SK-N-SH (cell line): ENCODE data around the gene PEMT. TPM values are rescaled to one million over a fixed set of nuclear protein-coding genes. Genes with fewer than 3 reads are reported as not detected.

Experiments
- CTCF ChIA-PET: fragments of 300-600, 350-600 bp; formaldehyde crosslinking; extraction: SDS; loops from one replicate; lab custom pipeline; 2021; lab: Yijun Ruan, JAX
- POLR2A ChIA-PET: fragments of 350-600 bp; sonication (Branson Sonifier 250); formaldehyde crosslinking; extraction: SDS; loops from one replicate; lab custom pipeline; 2020; ENCODE audit warnings: antibody characterized with exemption, inconsistent platforms; lab: Yijun Ruan, JAX
- DNase-seq: peaks from one replicate; pipeline ENCODE4 v3.0.0; 2012
- H2AFZ ChIP-seq: fragments of 200-600 bp; sonication (generic); 2 replicates; pipeline ENCODE4 v1.8.1; 2016; ENCODE audit warnings: antibody characterized with exemption, mild to moderate bottlenecking, low read depth
- H3F3A ChIP-seq: fragments of 200-600 bp; sonication (generic); replicated peaks from 2 replicates; pipeline ENCODE3; 2016; ENCODE audit warnings: antibody characterized with exemption, mild to moderate bottlenecking; ENCODE audit not compliant: insufficient read depth
- H3K27ac ChIP-seq, 2 experiments: fragments of 200-500 bp in 1 of 2; fragments of 200-600 bp in 1 of 2; sonication (Bioruptor generic) in 1 of 2; sonication (generic), shearing (Covaris generic) in 1 of 2; 2 replicates each; pipeline versions ENCODE4 v1.5.1 to v1.6.1; 2014 to 2016; ENCODE audit warnings: low read depth in 2 of 2, inconsistent platforms in 1 of 2, low read length in 1 of 2, mild to moderate bottlenecking in 1 of 2, mixed read lengths in 1 of 2
- H3K27me3 ChIP-seq: fragments of 200-600 bp; sonication (generic), shearing (Covaris generic); 2 replicates; pipeline ENCODE4 v1.6.1; 2016; ENCODE audit warnings: mixed run types; ENCODE audit not compliant: insufficient read depth
- H3K36me3 ChIP-seq, 2 experiments: fragments of 200-500 bp in 1 of 2; fragments of 200-600 bp in 1 of 2; sonication (Bioruptor generic) in 1 of 2; sonication (generic) in 1 of 2; replicated peaks in 1 of 2; 2 replicates each; pipeline versions ENCODE3 to v1.5.1; 2014 to 2016; ENCODE audit warnings: low read length in 1 of 2, mild to moderate bottlenecking in 1 of 2; ENCODE audit not compliant: insufficient read depth in 2 of 2, control insufficient read depth in 1 of 2
- H3K4me1 ChIP-seq, 2 experiments: fragments of 200-500 bp in 1 of 2; fragments of 200-600 bp in 1 of 2; sonication (Bioruptor generic) in 1 of 2; sonication (generic), shearing (Covaris generic) in 1 of 2; 2 replicates each; pipeline versions ENCODE4 v1.5.1 to v1.6.1; 2014 to 2016; ENCODE audit warnings: low read depth in 1 of 2, low read length in 1 of 2, mixed run types in 1 of 2; ENCODE audit not compliant: insufficient read depth in 2 of 2, control insufficient read depth in 1 of 2
- H3K4me2 ChIP-seq: fragments of 200-600 bp; sonication (generic), shearing (Covaris generic); 2 replicates; pipeline ENCODE4 v1.6.1; 2017; ENCODE audit warnings: mixed run types
- H3K4me3 ChIP-seq, 2 experiments: fragments of 200-500 bp in 1 of 2; fragments of 200-600 bp in 1 of 2; sonication (Bioruptor generic) in 1 of 2; sonication (generic), shearing (Covaris generic) in 1 of 2; 2 replicates each; pipeline versions ENCODE4 v1.5.1 to v1.8.1; 2014 to 2016; ENCODE audit warnings: low read depth in 2 of 2, inconsistent platforms in 1 of 2, low read length in 1 of 2, mild to moderate bottlenecking in 1 of 2, mixed read lengths in 1 of 2, moderate library complexity in 1 of 2
- H3K79me2 ChIP-seq: fragments of 200-600 bp; sonication (generic); 2 replicates; pipeline ENCODE4 v1.8.1; 2017; ENCODE audit warnings: mild to moderate bottlenecking; ENCODE audit not compliant: insufficient read depth
- H3K9ac ChIP-seq: fragments of 200-600 bp; sonication (generic); 2 replicates; pipeline ENCODE4 v1.6.1; 2017; ENCODE audit warnings: mixed run types
- H3K9me2 ChIP-seq: fragments of 200-600 bp; sonication (generic); 2 replicates; pipeline ENCODE4 v1.6.1; 2017; ENCODE audit warnings: mixed run types
- H3K9me3 ChIP-seq: fragments of 200-600 bp; sonication (generic); 2 replicates; pipeline ENCODE4 v1.6.1; 2017; ENCODE audit warnings: mixed run types, mild to moderate bottlenecking, moderate library complexity
- H4K20me1 ChIP-seq: fragments of 200-600 bp; sonication (generic); 2 replicates; pipeline ENCODE4 v1.6.1; 2017; ENCODE audit warnings: mild to moderate bottlenecking, mixed run types; ENCODE audit not compliant: insufficient read depth
- EP300 ChIP-seq, 2 experiments: IDR thresholded peaks; 2 replicates each; pipeline versions ENCODE4 v1.4.0 to v1.6.1; 2012; ENCODE audit warnings: borderline replicate concordance in 1 of 2, low read depth in 1 of 2, low read length in 1 of 2
- FOXM1 ChIP-seq: IDR thresholded peaks from 2 replicates; pipeline ENCODE4 v1.4.0; 2012; ENCODE audit warnings: low read depth, mild to moderate bottlenecking
- JUND ChIP-seq: IDR thresholded peaks from 2 replicates; pipeline ENCODE4 v1.4.0; 2012
- MXI1 ChIP-seq: IDR thresholded peaks from 2 replicates; pipeline ENCODE4 v1.6.1; 2012; ENCODE audit warnings: mild to moderate bottlenecking, low read depth, low read length, improper control_type of control experiment
- NFIC ChIP-seq: IDR thresholded peaks from 2 replicates; pipeline ENCODE4 v1.4.0; 2012; ENCODE audit warnings: borderline replicate concordance
- POLR2AphosphoS5 ChIP-seq: IDR thresholded peaks from 2 replicates; pipeline ENCODE4 v1.6.1; 2012; ENCODE audit warnings: low read depth, low read length
- RFX5 ChIP-seq: IDR thresholded peaks from 2 replicates; pipeline ENCODE4 v1.6.1; 2012; ENCODE audit warnings: mild to moderate bottlenecking, improper control_type of control experiment, low read length
- SIN3A ChIP-seq: IDR thresholded peaks from 2 replicates; pipeline ENCODE4 v1.6.1; 2012; ENCODE audit warnings: low read depth, mild to moderate bottlenecking, low read length, moderate library complexity, borderline replicate concordance
- TCF12 ChIP-seq: IDR thresholded peaks from 2 replicates; pipeline ENCODE4 v1.4.0; 2012
- TEAD4 ChIP-seq: IDR thresholded peaks from 2 replicates; pipeline ENCODE4 v1.4.0; 2012; ENCODE audit warnings: mild to moderate bottlenecking, borderline replicate concordance; ENCODE audit not compliant: insufficient read depth
- WGBS: methylation state at CpG from one replicate; pipeline ENCODE4 v1.1.6; 2017; ENCODE audit warnings: low lambda C conversion rate; 5-methylcytosine and 5-hydroxymethylcytosine counted together
- polyA plus RNA-seq, 3 experiments: library from polyadenylated mRNA; depleted of rRNA; stranded (reverse); fragments of >200 nt; gene quantifications; 2 replicates each; pipeline ENCODE4 v1.2.3, GENCODE V29; 2012
- TF ChIP-seq, protein P1 (sequence below): IDR thresholded peaks from 2 replicates; pipeline ENCODE4 v1.4.0; 2012; ENCODE audit warnings: low read depth, borderline replicate concordance
- TF ChIP-seq, protein P2 (sequence below): IDR thresholded peaks from 2 replicates; pipeline ENCODE4 v1.4.0; 2012; ENCODE audit warnings: low read depth, borderline replicate concordance

The PEMT gene
- polyA plus RNA-seq, 1 of the 3 experiments (the other 2 are of a cell fraction) = 52.8 TPM

DNA sequence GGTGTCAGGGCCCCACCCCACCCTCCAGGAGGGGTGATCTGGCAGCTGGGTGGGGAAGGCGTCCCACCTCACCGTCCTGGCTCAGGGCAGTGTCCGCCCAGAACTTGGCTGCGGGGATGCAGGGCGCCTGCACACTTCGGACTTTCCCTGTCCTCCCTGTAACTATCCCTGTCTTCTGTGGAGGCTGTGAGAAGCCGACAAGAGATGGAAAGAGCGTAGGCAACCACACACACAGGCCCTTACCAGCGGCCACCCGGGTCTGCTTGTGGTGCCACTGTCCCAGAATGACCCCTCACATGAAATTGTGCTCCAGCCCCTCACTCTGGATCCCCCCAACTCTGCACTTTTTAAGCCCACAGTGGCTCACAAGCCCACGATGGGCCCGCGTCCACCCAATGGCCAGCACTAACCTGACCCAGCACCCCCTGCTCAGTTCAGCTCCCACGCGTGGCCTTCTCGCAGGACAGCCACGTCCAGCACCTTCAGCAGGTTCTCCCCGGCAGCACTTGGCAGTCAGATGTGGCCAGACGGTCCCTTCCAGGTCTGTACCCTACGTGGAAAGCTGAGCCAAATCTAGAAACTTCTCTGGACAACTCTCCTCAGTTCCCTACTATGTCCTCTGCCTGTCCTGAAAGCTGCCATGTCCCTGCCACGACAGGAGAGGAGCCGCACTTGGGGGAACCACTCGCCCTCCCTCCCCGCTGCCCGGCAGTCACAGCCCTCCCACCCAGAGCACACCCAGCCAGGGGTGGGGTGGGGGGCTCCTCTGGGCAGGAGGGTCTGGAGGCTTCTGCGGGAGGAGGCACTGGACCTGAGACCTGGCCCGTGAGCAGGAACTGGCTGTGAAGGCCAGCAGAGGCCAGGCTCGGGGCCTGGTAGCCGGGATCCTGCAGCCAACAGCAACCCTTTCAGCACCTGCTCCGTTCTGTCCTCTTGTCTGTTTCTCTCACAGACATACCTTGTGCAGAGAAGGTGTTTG is 38.0 kb downstream of the PEMT start (continued):
- TF ChIP-seq, protein P1, sequence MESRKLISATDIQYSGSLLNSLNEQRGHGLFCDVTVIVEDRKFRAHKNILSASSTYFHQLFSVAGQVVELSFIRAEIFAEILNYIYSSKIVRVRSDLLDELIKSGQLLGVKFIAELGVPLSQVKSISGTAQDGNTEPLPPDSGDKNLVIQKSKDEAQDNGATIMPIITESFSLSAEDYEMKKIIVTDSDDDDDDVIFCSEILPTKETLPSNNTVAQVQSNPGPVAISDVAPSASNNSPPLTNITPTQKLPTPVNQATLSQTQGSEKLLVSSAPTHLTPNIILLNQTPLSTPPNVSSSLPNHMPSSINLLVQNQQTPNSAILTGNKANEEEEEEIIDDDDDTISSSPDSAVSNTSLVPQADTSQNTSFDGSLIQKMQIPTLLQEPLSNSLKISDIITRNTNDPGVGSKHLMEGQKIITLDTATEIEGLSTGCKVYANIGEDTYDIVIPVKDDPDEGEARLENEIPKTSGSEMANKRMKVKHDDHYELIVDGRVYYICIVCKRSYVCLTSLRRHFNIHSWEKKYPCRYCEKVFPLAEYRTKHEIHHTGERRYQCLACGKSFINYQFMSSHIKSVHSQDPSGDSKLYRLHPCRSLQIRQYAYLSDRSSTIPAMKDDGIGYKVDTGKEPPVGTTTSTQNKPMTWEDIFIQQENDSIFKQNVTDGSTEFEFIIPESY = no peak
- TF ChIP-seq MXI1 = no peak

DNA sequence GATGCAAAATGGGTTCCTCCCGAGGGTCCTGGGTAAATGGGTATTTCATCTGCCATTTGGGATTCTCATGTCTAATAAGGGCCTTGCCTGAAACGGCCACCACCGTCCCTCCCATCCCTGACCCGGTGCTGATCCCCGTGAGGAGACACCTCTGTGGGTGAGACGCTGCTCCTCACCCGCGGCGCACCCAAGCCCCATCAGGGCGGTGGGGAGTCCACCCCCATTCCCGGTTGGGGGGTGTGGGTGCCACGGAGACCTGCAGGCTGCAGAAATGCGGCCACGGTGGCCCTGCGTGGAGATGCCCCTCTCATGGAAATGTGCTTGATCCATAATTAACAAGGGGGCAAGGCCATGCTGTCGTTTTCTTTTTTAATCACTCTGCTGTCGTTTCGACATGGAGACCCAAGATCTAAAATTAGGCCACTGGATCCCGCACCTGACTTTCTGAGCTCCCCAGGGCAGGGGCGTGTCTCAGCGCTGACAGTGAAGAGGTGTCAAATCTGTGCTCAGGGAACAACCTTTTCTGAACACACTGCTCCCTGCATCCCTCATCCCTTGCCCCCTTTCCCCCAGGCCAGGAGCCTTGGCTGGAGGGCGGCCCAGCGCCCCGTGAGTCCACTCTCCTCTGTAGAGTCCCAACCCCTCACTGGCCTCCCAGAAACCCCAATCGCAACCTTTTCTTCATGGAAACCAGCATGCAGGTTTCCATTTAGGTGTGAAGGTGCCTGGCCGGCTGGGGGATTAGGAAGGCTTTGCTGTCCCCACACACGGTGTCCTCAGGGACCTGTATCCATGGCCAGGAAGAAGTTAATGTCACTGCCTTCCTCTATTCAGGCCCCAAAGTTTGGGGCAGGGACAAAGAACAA is 38.9 kb downstream of the PEMT start:
- no peak overlapping the region for H3K9ac ChIP-seq
- DNase-seq = no peak
- no peaks in the 10 kb centered on the region for H3K9me3 ChIP-seq
- H3K9me2 ChIP-seq = no peaks in the 10 kb centered on the region
- no peaks in the 10 kb centered on the region for H3K36me3 ChIP-seq
- H3K27ac ChIP-seq = no peak overlapping the region
- no peak overlapping the region for H3K4me3 ChIP-seq
- peaks cover 0 to 28% of the 10 kb centered on the region in 2 experiments; a peak in 2 of 4 replicates for H3K4me1 ChIP-seq
- TF ChIP-seq SIN3A (no peak), POLR2AphosphoS5 (no peak), TEAD4 (no peak), FOXM1 (no peak), JUND (no peak), TCF12 (no peak), RFX5 (no peak), NFIC (no peak), EP300 (IDR thresholded peaks at IDR 0.05; ENCODE audit: borderline replicate concordance in 1 of 2, low read depth in 1 of 2, low read length in 1 of 2) (no peak)
- TF ChIP-seq, protein P2, sequence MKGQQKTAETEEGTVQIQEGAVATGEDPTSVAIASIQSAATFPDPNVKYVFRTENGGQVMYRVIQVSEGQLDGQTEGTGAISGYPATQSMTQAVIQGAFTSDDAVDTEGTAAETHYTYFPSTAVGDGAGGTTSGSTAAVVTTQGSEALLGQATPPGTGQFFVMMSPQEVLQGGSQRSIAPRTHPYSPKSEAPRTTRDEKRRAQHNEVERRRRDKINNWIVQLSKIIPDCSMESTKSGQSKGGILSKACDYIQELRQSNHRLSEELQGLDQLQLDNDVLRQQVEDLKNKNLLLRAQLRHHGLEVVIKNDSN = no peak
- H3K27me3 ChIP-seq = no peaks in the 10 kb centered on the region
- WGBS = 93% methylated on average over 20 of the region's 27 CpGs
- POLR2A ChIA-PET = no interaction called here
- no peaks in the 10 kb centered on the region for H4K20me1 ChIP-seq
- no peak overlapping the region for H2AFZ ChIP-seq
- CTCF ChIA-PET = interaction anchor here (1.6 to 5.4 kb wide), 2 partner anchors 16 to 196 kb away, joined by 3 to 18 read pairs; no protein-coding TSS in a partner anchor
- no peaks in the 10 kb centered on the region for H3K79me2 ChIP-seq
- no peaks in the 10 kb centered on the region for H3F3A ChIP-seq
- no peak overlapping the region for H3K4me2 ChIP-seq
